Kidney epithelial cell (primary cell): Measurements from ENCODE around the gene CBX5. TPM values are rescaled to one million over a fixed set of nuclear protein-coding genes. Genes with fewer than 3 reads are reported as not detected.
A peak's percentile ranks its signal among the peaks of the same experiment; 100 is the strongest.

Experiments
- DNase-seq: peaks from one replicate; pipeline ENCODE4 v3.0.0-alpha.2; 2010; ENCODE audit warnings: low read depth
- H3K27me3 ChIP-seq: 2 replicates; pipeline ENCODE4 v1.6.0; 2011; ENCODE audit warnings: low read length; ENCODE audit not compliant: control insufficient read depth, insufficient read depth
- H3K36me3 ChIP-seq: 2 replicates; pipeline ENCODE4 v1.5.1; 2011; ENCODE audit warnings: low read length; ENCODE audit not compliant: control insufficient read depth, insufficient read depth
- H3K4me3 ChIP-seq: 2 replicates; pipeline ENCODE4 v1.5.1; 2011; ENCODE audit warnings: low read depth, mild to moderate bottlenecking, control low read depth, low read length
- total RNA-seq: library from RNA; depleted of rRNA; stranded (reverse); fragments of >200 nt; gene quantifications from 2 replicates; pipeline ENCODE4 v1.2.3, GENCODE V29; 2015
- TF ChIP-seq, protein P1 (sequence below): IDR thresholded peaks from 2 replicates; pipeline ENCODE4 v1.5.1; 2011; ENCODE audit warnings: mild to moderate bottlenecking, moderate library complexity, low read length, control low read depth, inconsistent platforms; ENCODE audit not compliant: insufficient read depth, poor library complexity, severe bottlenecking

Gene CBX5
- total RNA-seq, 1 donor from 2014 or later, result 63.8 TPM

DNA sequence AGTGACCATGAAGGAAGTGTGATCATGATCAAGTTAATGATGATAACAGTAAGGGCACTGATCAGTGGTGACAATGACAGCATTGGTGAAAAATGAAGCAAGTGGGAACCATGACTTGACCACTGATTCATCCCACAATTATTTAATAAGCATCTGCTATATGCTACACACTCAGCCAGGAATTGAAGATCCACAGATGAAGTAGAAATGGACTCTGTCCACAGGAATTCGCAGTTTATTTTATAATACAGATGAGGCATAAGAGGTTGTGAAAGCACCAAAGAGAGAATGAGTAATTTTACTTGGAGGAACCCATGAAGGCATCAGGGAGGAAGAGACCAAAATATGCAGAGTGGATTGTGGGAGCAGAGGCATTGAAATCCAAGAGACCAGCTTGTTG lies 57.3 kb downstream of the CBX5 start:
- DNase-seq, result peak; percentile 49
- H3K27me3 ChIP-seq, result peaks cover 3% of the 10 kb centered on the region
- TF ChIP-seq, protein P1, sequence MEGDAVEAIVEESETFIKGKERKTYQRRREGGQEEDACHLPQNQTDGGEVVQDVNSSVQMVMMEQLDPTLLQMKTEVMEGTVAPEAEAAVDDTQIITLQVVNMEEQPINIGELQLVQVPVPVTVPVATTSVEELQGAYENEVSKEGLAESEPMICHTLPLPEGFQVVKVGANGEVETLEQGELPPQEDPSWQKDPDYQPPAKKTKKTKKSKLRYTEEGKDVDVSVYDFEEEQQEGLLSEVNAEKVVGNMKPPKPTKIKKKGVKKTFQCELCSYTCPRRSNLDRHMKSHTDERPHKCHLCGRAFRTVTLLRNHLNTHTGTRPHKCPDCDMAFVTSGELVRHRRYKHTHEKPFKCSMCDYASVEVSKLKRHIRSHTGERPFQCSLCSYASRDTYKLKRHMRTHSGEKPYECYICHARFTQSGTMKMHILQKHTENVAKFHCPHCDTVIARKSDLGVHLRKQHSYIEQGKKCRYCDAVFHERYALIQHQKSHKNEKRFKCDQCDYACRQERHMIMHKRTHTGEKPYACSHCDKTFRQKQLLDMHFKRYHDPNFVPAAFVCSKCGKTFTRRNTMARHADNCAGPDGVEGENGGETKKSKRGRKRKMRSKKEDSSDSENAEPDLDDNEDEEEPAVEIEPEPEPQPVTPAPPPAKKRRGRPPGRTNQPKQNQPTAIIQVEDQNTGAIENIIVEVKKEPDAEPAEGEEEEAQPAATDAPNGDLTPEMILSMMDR, result no peak
- no peaks in the 10 kb centered on the region for H3K36me3 ChIP-seq
- no peak overlapping the region for H3K4me3 ChIP-seq

GRCh38 chr12:54221402-54221984 lies 58.4 kb downstream of the CBX5 start:
- no peak for DNase-seq
- H3K4me3 ChIP-seq, result no peak overlapping the region
- H3K36me3 ChIP-seq, result no peaks in the 10 kb centered on the region
- TF ChIP-seq, protein P1, result no peak
- peaks cover 4% of the 10 kb centered on the region for H3K27me3 ChIP-seq

DNA sequence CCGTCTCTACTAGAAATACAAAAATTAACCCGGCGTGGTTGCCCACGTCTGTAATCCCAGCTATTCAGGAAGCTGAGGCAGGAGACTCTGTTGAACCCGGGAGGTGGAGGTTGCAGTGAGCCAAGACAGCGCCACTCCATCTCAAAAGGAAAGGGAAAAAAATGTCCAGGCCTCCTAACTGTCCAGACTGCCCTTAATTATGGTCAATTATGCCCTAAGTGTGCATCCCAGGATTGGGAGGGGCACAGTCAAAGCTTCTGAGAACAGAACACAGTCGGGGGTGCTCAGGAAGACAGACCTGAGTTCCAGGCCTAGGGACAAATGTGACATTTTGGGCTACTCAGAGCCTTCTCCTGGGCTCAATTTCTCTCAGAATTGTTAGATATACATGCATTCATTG lies 59.4 kb downstream of the CBX5 start:
- DNase-seq, result no peak
- TF ChIP-seq, protein P1, result no peak
- H3K4me3 ChIP-seq, result no peak overlapping the region
- peaks cover 4% of the 10 kb centered on the region for H3K27me3 ChIP-seq
- H3K36me3 ChIP-seq, result no peaks in the 10 kb centered on the region

- Histone ChIP-seq H3K36me3 (no peaks in the 10 kb centered on the region), H3K4me3 (no peak overlapping the region), H3K27me3 (peaks cover 4% of the 10 kb centered on the region)
- DNase-seq, result no peak
- TF ChIP-seq, protein P1, result peak; percentile 90
Observed at GRCh38 chr12:54220092-54220557, 59.8 kb downstream of the CBX5 start.

DNA sequence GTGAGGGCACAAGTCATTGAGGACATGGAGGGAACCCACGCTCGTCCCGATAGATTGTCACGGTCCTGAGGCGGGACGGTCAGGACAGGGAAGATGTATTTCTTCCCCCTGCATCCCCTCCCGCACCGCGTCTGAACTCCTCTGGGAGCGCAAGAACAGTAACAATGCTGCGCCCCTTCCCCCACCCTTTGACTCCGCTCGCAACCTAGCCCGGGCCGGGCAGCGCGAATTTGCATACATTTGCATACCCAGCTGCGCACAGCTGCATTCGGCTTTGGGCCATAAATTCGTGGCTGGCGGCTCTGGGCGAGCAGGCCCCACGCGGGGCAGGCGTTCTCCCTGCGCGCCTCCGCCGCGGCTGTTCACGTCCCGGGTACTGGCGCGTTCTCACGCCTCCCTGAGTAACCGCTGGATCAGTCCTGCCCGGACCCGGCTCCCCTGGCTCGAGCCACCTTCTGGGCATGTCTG lies 62.1 kb downstream of the CBX5 start:
- Histone ChIP-seq H3K4me3 (peak overlapping the region; percentile 33), H3K27me3 (peaks cover 4% of the 10 kb centered on the region), H3K36me3 (no peaks in the 10 kb centered on the region)
- TF ChIP-seq, protein P1, result no peak
- no peak for DNase-seq
